GM23338 (cell line): ENCODE measurements around the gene UQCC5.

Experiments
- CREB1 ChIP-seq: fragments of 250-450 bp; sonication (Bioruptor Pico); IDR thresholded peaks from 2 replicates; pipeline ENCODE4 v1.5.0; 2020; ENCODE audit warnings: low read depth, mild to moderate bottlenecking, moderate library complexity
- EZH2 ChIP-seq: fragments of 200-600 bp; sonication (generic); IDR thresholded peaks from one replicate; pipeline ENCODE4 v1.8.0; 2017; ENCODE audit warnings: antibody characterized with exemption, mild to moderate bottlenecking, low read depth; ENCODE audit not compliant: unreplicated experiment
- EZH2phosphoT487 ChIP-seq: fragments of 200-600 bp; sonication (generic); IDR thresholded peaks from one replicate; pipeline ENCODE4 v1.8.1; 2018; ENCODE audit warnings: antibody characterized with exemption; ENCODE audit not compliant: unreplicated experiment
- JUNB ChIP-seq: IDR thresholded peaks from one replicate; pipeline ENCODE4 v1.6.1; 2016; ENCODE audit warnings: antibody characterized with exemption; ENCODE audit not compliant: unreplicated experiment
- NANOG ChIP-seq: IDR thresholded peaks from 2 replicates; pipeline ENCODE4 v1.6.1; 2016; ENCODE audit warnings: antibody characterized with exemption, borderline replicate concordance
- POLR2AphosphoS5 ChIP-seq: IDR thresholded peaks from 2 replicates; pipeline ENCODE4 v1.6.1; 2016; ENCODE audit warnings: antibody characterized with exemption, low read depth
- STAT1 ChIP-seq: IDR thresholded peaks from one replicate; pipeline ENCODE4 v1.6.1; 2016; ENCODE audit warnings: antibody characterized with exemption; ENCODE audit not compliant: unreplicated experiment
- ZNF114 ChIP-seq: fragments of 250-450 bp; sonication (Bioruptor Pico); IDR thresholded peaks from 2 replicates; pipeline ENCODE4 v1.5.0; 2020; ENCODE audit warnings: mild to moderate bottlenecking, moderate library complexity
- ZNF331 ChIP-seq: fragments of 250-450 bp; sonication (Bioruptor Pico); IDR thresholded peaks from 2 replicates; pipeline ENCODE4 v1.5.0; 2020; ENCODE audit warnings: low read depth, mild to moderate bottlenecking, moderate library complexity
- TF ChIP-seq, protein P1 (sequence below): IDR thresholded peaks from one replicate; pipeline ENCODE4 v1.6.1; 2018; ENCODE audit warnings: antibody characterized with exemption; ENCODE audit not compliant: unreplicated experiment
- TF ChIP-seq, protein P2 (sequence below), 2 experiments: fragments of 200-600 bp in 1 of 2; sonication (generic) in 1 of 2; conservative IDR thresholded peaks; 2 replicates each; pipeline versions ENCODE4 v1.5.1 to v1.6.1; 2016 to 2017; ENCODE audit warnings: antibody characterized with exemption in 2 of 2, low read depth in 2 of 2, mild to moderate bottlenecking in 2 of 2, moderate library complexity in 1 of 2
- TF ChIP-seq, protein P3 (sequence below): fragments of 250-450 bp; sonication (Bioruptor Pico); IDR thresholded peaks from 2 replicates; pipeline ENCODE4 v1.5.0; 2020; ENCODE audit warnings: mild to moderate bottlenecking, moderate library complexity
- TF ChIP-seq, protein P4 (sequence below): IDR thresholded peaks from 2 replicates; pipeline ENCODE4 v1.6.1; 2016; ENCODE audit warnings: antibody characterized with exemption

- TF ChIP-seq, protein P1, sequence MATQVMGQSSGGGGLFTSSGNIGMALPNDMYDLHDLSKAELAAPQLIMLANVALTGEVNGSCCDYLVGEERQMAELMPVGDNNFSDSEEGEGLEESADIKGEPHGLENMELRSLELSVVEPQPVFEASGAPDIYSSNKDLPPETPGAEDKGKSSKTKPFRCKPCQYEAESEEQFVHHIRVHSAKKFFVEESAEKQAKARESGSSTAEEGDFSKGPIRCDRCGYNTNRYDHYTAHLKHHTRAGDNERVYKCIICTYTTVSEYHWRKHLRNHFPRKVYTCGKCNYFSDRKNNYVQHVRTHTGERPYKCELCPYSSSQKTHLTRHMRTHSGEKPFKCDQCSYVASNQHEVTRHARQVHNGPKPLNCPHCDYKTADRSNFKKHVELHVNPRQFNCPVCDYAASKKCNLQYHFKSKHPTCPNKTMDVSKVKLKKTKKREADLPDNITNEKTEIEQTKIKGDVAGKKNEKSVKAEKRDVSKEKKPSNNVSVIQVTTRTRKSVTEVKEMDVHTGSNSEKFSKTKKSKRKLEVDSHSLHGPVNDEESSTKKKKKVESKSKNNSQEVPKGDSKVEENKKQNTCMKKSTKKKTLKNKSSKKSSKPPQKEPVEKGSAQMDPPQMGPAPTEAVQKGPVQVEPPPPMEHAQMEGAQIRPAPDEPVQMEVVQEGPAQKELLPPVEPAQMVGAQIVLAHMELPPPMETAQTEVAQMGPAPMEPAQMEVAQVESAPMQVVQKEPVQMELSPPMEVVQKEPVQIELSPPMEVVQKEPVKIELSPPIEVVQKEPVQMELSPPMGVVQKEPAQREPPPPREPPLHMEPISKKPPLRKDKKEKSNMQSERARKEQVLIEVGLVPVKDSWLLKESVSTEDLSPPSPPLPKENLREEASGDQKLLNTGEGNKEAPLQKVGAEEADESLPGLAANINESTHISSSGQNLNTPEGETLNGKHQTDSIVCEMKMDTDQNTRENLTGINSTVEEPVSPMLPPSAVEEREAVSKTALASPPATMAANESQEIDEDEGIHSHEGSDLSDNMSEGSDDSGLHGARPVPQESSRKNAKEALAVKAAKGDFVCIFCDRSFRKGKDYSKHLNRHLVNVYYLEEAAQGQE = no peak
- TF ChIP-seq, protein P2, sequence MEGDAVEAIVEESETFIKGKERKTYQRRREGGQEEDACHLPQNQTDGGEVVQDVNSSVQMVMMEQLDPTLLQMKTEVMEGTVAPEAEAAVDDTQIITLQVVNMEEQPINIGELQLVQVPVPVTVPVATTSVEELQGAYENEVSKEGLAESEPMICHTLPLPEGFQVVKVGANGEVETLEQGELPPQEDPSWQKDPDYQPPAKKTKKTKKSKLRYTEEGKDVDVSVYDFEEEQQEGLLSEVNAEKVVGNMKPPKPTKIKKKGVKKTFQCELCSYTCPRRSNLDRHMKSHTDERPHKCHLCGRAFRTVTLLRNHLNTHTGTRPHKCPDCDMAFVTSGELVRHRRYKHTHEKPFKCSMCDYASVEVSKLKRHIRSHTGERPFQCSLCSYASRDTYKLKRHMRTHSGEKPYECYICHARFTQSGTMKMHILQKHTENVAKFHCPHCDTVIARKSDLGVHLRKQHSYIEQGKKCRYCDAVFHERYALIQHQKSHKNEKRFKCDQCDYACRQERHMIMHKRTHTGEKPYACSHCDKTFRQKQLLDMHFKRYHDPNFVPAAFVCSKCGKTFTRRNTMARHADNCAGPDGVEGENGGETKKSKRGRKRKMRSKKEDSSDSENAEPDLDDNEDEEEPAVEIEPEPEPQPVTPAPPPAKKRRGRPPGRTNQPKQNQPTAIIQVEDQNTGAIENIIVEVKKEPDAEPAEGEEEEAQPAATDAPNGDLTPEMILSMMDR (conservative IDR thresholded peaks at IDR 0.05; ENCODE audit: low read depth in 2 of 2) = no peak
- no peak for TF ChIP-seq JUNB
- no peak for TF ChIP-seq ZNF331 (CRISPR knock-in tag)
- TF ChIP-seq EZH2phosphoT487 = no peak
- TF ChIP-seq EZH2 = no peak
- no peak for TF ChIP-seq POLR2AphosphoS5
- no peak for TF ChIP-seq CREB1 (CRISPR knock-in tag)
- TF ChIP-seq STAT1 = no peak
- no peak for TF ChIP-seq NANOG
- TF ChIP-seq ZNF114 (CRISPR knock-in tag) = no peak
- TF ChIP-seq, protein P3, sequence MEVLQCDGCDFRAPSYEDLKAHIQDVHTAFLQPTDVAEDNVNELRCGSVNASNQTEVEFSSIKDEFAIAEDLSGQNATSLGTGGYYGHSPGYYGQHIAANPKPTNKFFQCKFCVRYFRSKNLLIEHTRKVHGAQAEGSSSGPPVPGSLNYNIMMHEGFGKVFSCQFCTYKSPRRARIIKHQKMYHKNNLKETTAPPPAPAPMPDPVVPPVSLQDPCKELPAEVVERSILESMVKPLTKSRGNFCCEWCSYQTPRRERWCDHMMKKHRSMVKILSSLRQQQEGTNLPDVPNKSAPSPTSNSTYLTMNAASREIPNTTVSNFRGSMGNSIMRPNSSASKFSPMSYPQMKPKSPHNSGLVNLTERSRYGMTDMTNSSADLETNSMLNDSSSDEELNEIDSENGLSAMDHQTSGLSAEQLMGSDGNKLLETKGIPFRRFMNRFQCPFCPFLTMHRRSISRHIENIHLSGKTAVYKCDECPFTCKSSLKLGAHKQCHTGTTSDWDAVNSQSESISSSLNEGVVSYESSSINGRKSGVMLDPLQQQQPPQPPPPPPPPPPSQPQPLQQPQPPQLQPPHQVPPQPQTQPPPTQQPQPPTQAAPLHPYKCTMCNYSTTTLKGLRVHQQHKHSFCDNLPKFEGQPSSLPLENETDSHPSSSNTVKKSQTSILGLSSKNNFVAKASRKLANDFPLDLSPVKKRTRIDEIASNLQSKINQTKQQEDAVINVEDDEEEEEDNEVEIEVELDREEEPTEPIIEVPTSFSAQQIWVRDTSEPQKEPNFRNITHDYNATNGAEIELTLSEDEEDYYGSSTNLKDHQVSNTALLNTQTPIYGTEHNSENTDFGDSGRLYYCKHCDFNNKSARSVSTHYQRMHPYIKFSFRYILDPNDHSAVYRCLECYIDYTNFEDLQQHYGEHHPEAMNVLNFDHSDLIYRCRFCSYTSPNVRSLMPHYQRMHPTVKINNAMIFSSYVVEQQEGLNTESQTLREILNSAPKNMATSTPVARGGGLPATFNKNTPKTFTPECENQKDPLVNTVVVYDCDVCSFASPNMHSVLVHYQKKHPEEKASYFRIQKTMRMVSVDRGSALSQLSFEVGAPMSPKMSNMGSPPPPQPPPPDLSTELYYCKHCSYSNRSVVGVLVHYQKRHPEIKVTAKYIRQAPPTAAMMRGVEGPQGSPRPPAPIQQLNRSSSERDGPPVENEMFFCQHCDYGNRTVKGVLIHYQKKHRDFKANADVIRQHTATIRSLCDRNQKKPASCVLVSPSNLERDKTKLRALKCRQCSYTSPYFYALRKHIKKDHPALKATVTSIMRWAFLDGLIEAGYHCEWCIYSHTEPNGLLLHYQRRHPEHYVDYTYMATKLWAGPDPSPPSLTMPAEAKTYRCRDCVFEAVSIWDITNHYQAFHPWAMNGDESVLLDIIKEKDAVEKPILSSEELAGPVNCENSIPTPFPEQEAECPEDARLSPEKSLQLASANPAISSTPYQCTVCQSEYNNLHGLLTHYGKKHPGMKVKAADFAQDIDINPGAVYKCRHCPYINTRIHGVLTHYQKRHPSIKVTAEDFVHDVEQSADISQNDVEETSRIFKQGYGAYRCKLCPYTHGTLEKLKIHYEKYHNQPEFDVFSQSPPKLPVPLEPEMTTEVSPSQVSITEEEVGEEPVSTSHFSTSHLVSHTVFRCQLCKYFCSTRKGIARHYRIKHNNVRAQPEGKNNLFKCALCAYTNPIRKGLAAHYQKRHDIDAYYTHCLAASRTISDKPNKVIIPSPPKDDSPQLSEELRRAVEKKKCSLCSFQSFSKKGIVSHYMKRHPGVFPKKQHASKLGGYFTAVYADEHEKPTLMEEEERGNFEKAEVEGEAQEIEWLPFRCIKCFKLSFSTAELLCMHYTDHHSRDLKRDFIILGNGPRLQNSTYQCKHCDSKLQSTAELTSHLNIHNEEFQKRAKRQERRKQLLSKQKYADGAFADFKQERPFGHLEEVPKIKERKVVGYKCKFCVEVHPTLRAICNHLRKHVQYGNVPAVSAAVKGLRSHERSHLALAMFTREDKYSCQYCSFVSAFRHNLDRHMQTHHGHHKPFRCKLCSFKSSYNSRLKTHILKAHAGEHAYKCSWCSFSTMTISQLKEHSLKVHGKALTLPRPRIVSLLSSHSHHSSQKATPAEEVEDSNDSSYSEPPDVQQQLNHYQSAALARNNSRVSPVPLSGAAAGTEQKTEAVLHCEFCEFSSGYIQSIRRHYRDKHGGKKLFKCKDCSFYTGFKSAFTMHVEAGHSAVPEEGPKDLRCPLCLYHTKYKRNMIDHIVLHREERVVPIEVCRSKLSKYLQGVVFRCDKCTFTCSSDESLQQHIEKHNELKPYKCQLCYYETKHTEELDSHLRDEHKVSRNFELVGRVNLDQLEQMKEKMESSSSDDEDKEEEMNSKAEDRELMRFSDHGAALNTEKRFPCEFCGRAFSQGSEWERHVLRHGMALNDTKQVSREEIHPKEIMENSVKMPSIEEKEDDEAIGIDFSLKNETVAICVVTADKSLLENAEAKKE (CRISPR knock-in tag) = no peak
- TF ChIP-seq, protein P4, sequence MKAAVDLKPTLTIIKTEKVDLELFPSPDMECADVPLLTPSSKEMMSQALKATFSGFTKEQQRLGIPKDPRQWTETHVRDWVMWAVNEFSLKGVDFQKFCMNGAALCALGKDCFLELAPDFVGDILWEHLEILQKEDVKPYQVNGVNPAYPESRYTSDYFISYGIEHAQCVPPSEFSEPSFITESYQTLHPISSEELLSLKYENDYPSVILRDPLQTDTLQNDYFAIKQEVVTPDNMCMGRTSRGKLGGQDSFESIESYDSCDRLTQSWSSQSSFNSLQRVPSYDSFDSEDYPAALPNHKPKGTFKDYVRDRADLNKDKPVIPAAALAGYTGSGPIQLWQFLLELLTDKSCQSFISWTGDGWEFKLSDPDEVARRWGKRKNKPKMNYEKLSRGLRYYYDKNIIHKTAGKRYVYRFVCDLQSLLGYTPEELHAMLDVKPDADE = no peak
Measured at GRCh38 chr3:52514576-52514975, 21.8 kb upstream of the UQCC5 start.
